Inflammatory macrophage (primary cell): ENCODE results near the gene B4GALT1.
"Not testable (repeated sequence)": the region's sequence is repeated elsewhere in the genome, so short reads cannot be mapped to it uniquely, and the experiment has no call there.

Experiments used
- DNase-seq, 2 donors: peaks; one replicate each; pipeline ENCODE4 v3.0.0-alpha.2; 2020 to 2022

The B4GALT1 gene

GRCh38 chr9:33161011-33161588, 6.0 kb downstream of the B4GALT1 start:
- peak; percentile 78 to 84 for DNase-seq

- DNase-seq, result not testable (repeated sequence)
These were observed 6.7 kb downstream of the B4GALT1 start for GRCh38 chr9:33160446-33160845.

- DNase-seq, result peak; percentile 94 to 97
These were observed 7.4 kb downstream of the B4GALT1 start for GRCh38 chr9:33159777-33160127.

GRCh38 chr9:33158843-33159776, 8.0 kb downstream of the B4GALT1 start:
- peak; percentile 87 to 93 for DNase-seq

GRCh38 chr9:33157960-33158842, 8.9 kb downstream of the B4GALT1 start:
- DNase-seq, result no peak

DNA sequence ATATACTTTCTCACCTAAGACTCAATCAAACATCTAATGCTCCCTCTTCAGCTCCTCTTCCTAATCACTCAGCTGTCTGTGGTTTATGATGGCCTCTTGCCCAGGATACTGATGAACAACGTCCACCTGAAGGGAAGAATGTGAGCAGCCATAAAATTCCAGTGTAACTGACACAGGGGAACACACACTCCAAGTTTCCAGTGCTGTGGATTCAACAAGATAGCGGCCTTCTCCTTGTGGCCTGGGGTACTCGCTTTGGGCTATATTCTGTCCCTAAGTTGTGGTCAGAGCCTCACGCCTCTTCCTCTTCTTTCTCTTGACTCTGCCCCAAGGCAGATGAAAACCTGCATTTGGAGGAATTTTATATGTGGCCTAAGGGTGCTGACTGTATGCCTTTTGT, 11.7 kb downstream of the B4GALT1 start:
- no peak for DNase-seq

DNA sequence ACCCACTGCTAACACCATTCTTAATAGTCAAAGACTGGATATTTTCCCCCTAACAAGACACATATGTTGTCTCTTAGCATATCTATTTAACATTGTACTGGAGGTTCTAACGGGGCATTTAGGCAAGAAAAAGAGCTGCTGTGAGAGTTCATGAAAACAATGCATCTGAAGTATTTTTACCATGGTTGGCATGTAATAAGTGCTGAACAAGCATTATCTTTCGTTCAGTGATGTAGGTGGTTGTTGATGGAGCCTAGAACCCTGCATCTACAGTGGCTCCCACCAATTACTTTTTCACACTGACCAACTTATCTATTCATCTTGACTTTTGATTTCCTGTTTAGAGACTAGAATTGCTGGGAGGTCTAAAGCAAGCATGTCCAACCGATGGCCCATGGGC, 12.8 kb downstream of the B4GALT1 start:
- DNase-seq, result no peak

DNA sequence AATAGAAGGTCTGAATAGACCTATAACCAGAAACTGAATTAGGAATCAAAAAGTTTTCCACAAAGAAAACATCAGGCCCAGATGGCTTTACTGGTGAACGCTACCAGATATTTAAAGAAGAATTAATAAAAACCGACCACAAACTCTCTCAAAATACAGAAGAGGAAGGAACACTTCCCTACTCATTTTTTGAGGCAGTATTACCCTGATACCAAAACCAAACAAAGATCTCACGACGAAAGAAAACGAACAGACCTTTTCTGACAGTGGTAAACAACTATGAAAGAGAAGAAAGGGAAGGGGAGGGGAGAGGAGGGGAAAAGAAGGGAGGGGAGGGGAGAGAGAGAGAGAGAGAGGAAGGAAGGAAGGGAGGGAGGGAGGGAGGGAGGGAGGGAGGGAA, 13.5 kb downstream of the B4GALT1 start:
- DNase-seq, result peak in 1 of 2 donors; percentile 47

DNA sequence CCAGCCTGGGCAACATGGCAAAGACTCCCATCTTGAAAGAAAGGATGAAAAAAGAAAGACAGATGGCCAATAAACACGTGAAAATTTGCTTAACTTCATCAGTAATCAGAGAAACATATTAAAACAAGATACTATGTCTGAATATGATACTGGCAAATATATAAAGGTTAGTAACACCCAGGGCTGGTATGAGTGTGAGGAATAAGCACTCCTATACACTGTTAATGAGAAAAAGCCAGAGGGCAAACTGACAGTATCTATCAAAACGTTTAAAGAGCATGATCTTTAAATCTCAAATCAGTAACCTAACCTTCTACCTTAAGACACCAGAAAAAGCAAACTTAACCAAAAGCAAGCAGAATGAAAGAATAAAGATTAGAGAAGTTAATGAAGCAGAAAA, 14.1 kb downstream of the B4GALT1 start:
- no peak for DNase-seq

GRCh38 chr9:33151601-33152000, 15.5 kb downstream of the B4GALT1 start:
- no peak for DNase-seq

GRCh38 chr9:33151007-33151557, 16.1 kb downstream of the B4GALT1 start:
- DNase-seq, result peak; percentile 39 to 52

GRCh38 chr9:33148367-33149014, 18.6 kb downstream of the B4GALT1 start:
- peak; percentile 34 to 49 for DNase-seq

DNA sequence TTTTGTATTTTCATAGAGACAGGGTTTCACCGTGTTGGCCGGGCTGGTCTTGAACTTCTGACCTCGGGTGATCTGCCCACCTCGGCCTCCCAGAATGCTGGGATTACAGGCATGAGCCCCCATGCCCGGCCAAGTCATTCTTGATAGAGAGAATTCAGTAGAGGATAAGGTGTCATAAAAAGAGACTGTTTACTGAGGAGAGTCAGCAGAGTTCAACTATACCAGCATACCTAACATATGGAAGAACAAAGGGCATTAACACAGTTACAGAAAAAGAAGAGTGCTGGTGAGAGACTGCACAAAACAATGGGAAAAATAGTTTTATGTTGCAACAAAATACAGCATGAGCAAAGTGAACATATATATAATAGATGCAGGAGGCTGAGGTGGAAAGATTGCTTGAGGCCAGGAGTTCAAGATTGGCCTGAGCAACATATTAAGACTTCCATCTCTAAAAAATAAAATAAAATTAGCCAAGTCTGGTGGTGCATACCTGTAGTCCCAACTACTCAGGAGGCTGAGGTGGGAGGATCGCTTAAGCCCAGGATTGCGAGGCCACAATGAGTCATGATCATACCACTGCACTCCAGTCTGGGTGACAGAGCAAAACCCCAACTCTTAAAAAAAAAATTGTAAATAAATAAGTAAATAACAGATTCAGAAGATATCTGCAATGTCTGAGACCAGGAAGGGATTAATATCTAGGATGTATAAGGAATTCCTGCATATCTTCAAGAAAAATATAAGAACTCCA, 19.5 kb downstream of the B4GALT1 start:
- peak in 1 of 2 donors; percentile 43 for DNase-seq

DNA sequence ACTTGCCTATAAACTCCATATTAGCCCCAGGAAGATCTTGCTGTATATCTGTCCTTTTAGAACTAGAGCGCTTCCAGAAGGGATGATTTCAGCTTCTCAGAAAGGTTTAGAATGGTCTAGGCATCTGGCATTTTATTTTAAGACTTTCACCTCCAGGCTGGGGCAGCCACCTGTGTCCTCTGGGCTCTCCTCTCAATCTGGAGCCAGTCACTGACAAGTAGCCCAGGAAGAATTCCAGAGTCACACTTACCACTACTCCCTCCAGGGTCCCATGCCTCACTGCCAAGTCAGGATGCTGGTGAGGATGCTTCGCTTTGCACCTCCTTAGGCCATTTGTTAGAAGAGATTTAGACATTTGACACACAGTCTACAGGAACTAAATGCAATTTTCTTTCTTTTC, 20.8 kb downstream of the B4GALT1 start:
- DNase-seq, result no peak

DNA sequence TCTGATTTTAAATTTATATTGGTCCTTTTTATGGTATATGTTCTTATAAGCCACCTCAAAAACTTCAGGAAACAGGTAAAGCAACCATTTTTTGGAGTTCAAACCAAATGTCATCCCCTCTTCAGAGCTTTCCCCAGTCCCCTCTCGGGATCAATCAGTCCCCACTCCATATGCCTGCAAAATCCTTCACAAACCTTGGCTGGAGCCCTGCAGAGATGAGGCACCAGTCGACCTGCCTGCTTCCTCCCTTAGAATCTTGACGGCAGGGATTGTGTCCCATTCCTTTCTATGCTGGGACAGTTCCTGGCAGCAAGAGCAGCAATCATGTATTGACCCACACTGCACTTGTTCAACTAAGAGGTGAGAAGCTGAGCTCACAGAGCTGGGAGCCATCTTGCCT, 22.6 kb downstream of the B4GALT1 start:
- DNase-seq, result no peak

DNA sequence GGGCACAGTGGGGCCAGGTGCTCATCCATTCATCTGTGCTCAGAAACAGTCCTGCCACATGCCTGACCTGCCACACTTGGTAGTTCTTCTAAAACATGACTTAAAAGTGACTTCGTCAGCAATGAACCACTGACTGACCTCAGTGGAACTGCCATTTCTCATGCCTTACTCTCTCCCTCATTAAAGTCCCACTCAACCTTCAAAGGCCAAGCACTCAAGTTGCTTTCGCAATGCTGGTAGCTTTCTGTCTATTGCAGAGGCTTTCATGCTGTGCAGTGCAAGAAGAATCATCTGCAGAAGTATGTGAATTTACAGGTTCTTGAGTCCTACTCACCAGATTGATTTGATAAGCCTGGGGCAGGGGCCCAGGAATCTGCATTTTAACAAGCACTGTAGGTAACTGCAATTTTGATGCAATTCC, 23.9 kb downstream of the B4GALT1 start:
- DNase-seq, result peak; percentile 70 to 83

GRCh38 chr9:33142535-33142934, 24.6 kb downstream of the B4GALT1 start:
- no peak for DNase-seq

DNA sequence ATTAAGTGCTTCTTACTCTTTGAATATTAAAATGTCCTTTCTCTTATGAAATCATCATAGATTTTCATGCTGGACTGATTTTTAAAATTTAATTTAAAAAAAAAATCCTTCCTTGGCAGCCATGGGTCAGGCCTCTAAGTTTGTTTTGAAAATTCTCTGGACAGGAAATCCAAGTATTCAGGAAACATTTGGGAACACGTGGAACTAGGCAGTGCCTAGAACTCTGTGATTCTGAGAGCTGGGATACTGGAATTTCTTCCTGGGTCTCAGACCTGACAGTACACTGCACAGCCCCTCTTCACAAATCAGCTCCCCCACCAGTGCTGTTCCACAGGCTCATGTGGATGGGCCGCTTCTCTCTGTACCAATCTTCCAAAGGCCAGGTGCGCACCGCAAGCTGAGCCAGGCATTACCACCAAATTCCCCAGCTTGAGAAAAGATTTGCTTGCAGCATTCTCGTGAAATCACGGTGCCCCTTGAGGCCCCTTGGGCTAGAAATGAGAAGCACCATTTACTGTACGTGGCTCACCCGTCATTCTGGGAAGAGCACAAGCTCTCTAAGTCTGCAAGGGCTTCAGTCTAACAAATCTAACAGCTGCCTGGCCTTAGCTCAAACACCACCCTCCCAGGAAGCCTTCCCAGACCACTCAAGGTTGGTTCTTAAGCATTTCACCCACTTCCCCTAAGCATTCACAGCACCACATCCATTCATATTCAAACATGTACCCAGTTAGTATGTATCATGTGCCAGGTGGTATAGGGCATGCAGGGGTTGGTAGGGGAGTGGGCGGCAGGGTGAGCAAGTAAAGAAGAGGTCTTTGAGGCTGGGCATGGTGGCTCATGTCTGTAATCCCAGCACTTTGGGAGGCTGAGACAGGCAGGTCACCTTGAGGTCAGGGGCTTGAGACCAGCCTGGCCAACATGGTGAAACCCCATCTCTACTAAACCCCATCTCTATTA, 26.5 kb downstream of the B4GALT1 start:
- DNase-seq, result no peak

DNA sequence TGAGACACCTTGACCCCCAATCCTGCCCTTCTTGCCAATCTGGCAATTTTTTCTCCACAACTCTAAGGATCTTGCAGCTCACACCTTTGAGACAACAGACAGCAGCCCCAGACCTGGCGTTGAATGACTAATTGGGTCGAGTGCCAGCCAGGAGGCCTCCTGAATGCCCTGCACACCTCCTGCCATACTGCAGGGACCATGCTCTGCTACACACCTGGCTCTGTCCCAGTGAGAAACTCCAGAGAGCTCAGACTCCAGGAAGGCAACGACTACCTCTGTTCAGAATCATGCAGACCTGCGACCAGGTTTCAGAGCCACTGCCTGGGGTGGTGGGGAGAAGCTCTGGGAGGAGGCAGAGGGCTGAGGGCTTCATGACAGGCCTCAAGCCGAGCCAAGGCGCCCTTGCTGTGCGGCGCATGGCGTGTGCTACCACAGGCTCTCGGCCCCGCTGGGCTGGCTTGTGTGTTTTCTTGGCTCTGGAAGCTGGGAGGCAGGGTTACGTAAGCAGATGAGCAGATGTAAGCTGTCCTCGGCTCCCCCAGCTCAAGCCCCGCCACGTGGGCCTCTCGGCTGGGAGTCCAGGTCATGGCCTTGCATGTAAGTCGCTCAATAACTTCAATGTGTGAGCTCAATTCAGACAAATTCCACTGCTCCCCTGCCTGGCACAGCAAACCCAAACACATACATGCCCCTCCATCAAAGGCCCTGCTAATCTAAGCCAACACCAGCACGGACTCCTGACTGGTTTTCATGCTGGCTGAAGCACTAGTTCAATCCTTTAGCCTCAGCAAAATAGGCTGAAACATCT, 27.5 kb downstream of the B4GALT1 start:
- DNase-seq, result no peak
